Muscle of arm (tissue), 12 donors: ENCODE measurements around the gene MAP3K6. TPM values are rescaled to one million over a fixed set of nuclear protein-coding genes. Genes with fewer than 3 reads are reported as not detected.

Experiments
- DNase-seq: peaks from one replicate; pipeline ENCODE4 v3.0.0-alpha.2; 2013
- polyA plus RNA-seq, 12 donors: library from polyadenylated mRNA; unstranded; fragments of 120-200 nt; gene quantifications; one replicate each; pipeline ENCODE4 v1.2.1, GENCODE V29; 2013; ENCODE audit not compliant: insufficient read length in 12 of 12

The MAP3K6 gene
- polyA plus RNA-seq, 12 donors, result 6.4 to 24.0 (median 9.9) TPM; not detected in 1

DNA sequence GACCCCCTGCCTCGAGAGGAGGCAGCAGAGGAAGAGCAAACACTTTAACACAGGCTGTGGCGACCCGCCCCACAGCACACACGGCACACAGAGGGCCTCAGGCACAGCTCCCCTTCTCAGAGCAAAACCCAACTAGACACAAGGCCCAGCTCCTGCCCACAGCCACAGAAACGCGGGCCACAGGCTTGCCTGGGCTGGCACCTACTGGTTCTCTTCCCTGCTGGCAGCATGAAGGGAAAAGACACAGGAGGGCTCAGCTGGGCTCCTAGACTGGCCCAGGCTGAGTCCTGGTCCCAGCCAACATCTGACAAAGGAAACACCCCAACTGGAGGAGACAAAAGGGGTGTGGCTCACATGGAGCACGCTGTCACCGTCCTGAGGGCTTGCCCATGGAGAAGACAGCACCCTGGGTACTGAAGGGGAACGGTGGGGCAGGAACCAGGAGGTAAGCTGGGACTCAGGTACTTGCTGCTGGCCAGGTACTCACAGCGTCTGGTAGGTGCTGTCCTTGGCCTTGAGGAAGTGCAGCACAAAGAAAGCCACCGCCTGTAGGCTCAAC lies 12.9 kb upstream of the MAP3K6 start:
- DNase-seq, result no peak

GRCh38 chr1:27377760-27378495 lies 11.2 kb upstream of the MAP3K6 start:
- DNase-seq, result no peak

DNA sequence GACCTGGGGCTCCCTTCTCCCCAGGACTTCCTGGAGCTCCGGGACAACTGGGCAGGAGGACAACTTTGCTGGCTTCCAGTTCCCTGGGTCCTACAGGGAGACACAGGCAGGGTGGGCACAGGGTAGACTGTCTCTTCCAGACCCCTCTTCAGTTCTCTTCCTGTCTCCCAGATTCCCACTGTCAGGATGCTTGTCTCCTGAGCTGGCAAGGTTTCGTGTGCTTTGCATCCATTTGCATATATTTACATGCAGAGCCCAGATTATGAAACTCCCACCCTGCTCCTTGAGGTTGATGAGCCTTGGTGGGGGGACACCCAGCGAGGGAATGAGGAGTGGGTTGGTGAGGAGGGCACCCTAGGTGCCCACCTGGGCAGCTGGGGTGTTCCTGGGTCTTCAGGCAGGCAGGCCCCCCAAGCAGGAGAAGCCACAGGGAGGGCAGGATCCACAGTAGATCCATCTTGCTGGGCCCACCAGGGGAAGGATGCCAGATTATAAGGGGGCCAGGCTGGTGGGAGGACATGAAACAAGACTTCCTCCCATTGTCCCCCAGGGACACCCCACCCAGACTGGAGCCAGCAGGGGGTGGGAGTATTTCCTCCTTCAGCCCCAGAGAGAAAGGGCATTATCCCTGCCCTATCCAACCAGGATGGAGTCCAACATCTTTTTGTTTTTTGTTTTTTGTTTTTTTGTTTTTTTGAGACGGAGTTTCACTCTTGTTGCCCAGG lies 7.8 kb upstream of the MAP3K6 start, which contains the start of gene FCN3:
FCN3 (minus strand) TSS at position 463 of the 725 bp plus-strand sequence; CDS start at position 457, 6 bp downstream.
- no peak for DNase-seq

DNA sequence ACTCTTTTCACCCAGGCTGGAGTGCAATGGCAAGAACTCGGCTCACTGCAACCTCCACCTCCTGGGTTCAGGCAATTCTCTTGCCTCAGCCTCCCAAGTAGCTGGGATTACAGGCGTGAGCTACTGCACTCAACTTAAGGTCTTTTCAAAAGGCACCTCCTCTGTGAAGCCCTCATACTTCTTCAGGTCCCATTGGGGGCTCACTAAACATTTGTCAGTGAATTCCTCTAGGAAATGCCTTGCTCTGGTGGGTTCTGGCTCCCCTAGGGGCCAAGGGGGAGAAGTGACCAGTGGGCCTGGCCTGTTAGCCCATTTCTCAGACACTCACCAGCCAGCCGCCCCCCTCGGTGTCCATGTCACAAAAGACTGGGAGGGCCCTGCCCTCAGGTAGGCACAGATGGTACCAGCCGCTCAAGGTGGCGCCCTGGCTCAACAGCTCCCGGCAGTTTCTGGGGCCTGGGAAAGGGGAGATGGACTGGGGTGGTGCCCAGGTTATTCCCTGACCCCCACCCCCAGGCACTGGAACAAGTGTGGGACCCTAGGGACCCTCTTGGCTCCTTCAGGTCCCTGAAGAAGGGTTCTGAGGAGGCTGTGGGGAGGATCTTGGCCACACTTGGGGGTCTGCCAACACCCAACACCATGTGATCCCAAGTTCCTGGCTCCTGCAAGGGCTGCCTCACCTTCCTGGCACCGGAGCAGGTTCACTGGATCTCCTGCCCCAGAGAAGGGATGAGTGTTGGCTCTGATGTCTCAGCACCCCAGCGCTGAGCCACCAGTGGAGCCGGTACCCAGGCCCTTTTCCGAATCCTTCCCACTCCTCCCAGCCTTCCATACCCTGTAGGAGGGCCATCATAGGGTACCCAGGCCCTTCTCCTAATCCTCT lies 6.3 kb upstream of the MAP3K6 start:
- DNase-seq, result no peak

DNA sequence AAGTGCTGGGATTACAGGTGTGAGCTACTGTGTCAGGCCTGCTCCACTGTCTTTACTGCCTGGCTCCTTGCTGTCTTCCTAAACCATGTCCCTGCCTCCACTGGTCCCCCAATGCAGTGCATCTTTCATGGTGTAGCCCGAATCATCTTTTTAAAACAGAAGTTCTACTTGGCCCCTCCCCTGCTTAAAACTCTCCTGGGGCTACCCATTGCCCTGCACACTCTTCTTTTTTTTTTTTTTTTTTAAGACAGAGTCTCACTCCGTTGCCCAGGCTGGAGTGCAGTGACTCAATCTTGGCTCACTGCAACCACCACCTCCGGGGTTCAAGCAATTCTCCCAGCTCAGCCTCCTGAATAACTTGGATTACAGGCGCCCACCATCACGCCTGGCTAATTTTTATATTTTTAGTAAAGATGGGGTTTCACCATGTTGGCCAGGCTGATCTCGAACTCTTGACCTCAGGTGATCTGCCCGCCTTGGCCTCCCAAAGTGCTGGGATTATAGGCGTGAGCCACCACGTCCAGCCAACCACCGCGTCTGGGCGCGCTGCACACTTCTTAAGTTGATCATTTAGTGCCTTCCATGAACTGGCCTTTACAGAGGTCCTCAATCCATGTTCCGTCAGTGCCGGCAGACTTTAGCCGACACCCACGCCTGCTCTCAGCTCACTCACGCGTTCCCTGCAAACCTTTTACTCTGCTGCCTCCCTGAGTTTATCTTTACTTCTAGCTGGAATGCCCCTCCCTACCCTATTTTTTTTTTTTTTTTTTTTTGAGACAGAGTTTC lies 5.5 kb upstream of the MAP3K6 start:
- no peak for DNase-seq

DNA sequence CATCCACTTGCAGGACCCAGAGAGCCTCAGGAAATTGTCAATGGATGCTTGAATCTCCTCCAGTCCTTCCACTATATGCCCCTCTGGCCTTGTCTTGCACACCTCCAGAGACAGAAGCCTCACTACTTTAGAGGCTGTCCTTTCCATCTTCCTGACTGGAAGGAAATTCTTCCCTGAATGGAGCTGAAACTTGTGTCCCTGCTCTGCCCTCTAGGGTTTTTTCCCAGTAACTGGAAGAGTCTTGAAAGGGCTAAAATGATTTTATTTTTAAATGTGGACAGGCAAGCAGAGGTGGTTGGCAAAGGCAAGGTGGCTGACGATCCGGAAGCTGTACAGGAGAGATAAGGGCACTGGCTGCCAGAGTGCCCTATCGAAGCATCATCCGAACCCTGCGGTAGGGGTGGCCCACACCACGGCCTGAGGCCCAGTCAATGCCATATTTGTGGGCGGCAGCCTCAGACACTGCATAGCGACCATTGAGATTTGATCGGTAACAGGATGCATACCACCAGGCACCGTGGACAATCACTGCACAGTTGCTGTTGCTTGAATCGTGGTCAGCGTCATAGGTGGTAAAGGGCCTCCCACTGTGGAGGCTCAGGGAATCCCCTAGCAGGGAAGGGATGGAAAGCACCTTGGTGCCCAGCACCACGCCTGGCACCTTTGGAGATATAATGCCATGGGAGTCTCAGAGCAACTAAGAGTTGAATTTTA lies 2.3 kb upstream of the MAP3K6 start:
- no peak for DNase-seq

DNA sequence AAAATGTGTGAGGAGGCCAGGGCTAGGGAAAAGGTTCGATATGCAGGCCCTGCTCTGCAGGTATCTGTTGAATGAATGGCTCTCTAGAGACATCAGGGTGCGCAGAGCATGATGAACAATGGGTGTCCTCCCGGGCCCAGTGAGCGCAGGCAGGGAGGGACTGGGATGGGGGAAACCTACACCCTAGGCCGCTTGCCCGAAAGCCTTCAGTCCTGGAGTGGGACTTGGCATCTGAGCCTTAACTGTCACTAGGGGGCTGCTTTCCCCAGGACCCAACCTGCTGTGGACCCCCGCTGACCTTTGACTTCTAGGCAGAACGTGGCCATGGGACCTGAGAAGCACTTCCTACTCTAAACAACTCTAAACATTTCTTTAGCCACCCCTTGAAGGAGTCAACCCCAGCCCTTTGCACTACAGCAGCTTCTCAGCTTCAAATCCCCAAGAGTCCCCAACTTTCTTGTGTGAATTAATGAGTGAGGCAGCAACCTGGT lies 444 bp upstream of the MAP3K6 start:
- DNase-seq, result no peak

DNA sequence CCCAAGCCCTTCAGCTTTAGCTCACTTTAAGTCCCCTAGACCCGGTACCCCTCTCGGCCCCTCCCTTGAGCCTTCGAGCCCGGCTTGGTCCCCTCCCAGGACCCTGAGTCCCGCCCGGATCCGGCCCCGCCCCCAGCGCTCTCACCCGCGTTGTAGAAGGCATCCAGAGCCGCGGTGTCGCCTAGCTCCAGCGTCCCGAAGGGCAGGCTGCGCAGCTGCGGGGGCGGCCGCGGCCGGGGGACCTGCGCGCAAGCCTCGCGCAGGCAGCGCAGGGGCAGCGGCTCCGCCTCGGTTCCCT lies 699 bp downstream of the MAP3K6 start:
- peak; percentile 69 for DNase-seq

- peak; percentile 91 for DNase-seq
Measured at GRCh38 chr1:27365372-27366112, 1.2 kb downstream of the MAP3K6 start.

DNA sequence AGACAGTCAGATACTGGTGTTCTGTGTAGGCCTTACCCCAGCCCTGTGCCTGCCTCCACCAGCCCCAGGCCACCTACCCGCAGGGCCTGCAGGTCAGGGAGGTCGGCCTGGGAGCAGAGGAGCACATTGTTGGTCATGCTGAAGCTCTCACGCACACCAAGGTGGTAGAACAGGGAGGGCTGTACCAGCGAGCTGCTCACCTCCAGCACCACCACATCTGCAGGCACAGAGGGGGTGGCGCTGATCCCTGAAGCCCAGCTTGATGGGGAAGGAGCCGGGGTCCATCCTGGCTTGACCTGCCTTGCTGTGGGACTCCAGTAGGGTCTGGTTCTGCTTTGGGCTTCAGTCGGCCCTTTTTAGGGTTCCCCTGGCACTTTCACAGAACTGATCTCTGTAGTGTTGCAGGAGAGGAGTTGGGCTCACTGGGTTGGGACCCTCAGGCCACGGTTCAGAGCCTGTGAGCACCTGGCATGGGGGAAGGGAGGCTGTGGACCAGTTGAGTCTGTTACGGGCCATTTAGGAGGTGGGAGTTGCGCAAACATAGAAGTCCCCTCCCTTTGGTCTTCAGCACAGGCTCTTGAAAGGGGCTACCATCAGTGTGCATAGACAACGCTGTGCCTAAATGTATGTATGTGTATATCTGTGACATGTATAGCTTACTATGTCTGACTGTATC lies 1.9 kb downstream of the MAP3K6 start:
- no peak for DNase-seq

GRCh38 chr1:27363766-27364695 lies 2.7 kb downstream of the MAP3K6 start:
- DNase-seq, result no peak

DNA sequence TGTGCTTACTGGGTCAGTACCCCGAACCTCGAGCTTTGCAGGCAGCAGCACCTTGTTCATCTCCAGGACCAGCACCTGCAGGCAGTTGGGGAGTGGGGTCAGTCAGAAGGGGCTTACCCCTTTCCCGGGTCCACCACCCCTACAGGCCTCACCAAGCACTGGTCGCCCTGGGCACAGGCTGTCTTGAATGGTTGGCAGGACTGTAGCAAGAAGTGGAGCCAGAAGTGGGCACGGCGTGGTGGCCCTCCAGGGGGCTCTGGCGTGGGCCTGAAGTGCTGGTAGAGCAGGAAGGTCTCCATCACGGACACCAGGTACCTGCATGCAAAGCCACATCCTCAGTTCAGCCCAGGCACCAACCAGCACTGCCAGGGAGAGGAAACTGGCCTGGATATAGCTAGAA lies 5.2 kb downstream of the MAP3K6 start:
- no peak for DNase-seq

DNA sequence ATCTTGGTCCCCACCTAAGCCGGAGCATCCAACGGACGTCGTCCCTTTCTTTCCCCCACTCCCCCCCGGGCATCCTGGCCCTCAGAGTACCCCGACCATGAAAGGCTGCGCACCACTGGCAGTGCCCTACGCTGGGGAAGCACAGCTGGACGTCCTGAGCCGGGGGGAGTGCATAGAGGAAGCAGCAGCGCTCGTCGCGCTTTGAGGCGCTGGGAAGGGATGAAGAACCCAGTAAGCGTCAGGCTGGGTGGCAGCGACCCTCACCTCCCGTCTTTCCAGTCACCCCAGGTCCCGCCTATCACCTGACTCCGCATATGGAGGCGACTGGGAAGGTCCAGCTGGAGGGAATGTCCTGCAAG lies 5.7 kb downstream of the MAP3K6 start:
- DNase-seq, result no peak

DNA sequence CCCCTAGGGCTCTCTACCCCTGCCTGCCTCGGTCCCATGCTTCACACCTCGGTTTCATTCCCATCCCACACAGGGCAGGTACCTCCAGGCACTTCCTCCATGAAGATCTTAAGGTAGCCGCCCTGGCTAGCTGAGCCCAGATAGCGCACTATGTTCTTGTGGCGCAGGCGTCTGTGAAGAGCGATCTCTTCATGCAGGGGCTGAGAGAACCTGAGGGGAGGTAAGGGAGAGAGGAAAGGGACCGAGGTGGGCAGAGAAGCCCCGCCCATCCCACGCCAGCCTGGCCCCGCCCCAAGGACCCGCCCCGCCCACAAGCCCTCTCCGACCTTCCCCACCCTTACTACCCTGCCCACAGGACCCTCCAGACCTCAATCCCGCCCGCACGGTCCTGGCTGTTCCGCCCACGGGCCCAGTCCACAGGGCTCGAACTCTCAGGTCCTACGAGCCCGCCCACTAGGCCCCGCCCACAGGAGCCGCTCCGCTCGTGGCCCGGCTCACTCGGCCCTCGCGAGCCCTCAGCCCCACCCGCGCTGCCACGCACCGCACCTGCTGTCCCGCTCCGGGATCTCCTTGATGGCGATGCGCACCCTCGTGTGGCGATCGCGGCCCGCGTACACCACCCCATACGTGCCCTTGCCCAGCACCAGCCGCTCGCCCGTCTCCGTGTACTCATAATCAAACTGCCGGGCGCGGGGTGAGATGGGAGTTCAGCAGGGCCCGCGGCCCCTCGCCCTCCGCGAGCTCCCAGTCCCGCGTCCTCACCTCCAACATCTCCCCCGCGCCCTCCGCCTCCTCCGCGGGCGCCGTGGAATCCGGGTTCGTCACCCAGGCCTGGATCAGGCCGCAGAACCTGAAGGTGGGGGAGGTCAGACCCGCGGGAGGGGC lies 6.4 kb downstream of the MAP3K6 start:
- DNase-seq, result no peak

GRCh38 chr1:27359822-27360158 lies 7.0 kb downstream of the MAP3K6 start:
- no peak for DNase-seq

- no peak for DNase-seq
Measured at GRCh38 chr1:27358928-27359313, 7.8 kb downstream of the MAP3K6 start.
